Type B pancreatic cell (in vitro differentiated cells): ENCODE data around the gene ANXA5. TPM values are rescaled to one million over a fixed set of nuclear protein-coding genes. Genes with fewer than 3 reads are reported as not detected.
"Not testable (repeated sequence)": the region's sequence is repeated elsewhere in the genome, so short reads cannot be mapped to it uniquely, and the experiment has no call there.

Source experiments
- DNase-seq: peaks from one replicate; pipeline ENCODE4 v3.0.0; 2021; ENCODE audit warnings: mixed read lengths; ENCODE audit not compliant: unreplicated experiment; ENCODE audit errors: extremely low spot score
- H3K27ac Mint-ChIP-seq: 2 replicates; pipeline ENCODE4 v1.8.0; 2021; ENCODE audit warnings: mild to moderate bottlenecking, mixed read lengths
- H3K27me3 Mint-ChIP-seq: 2 replicates; pipeline ENCODE4 v1.8.0; 2021; ENCODE audit warnings: mixed read lengths
- H3K36me3 Mint-ChIP-seq: 2 replicates; pipeline ENCODE4 v1.8.0; 2021; ENCODE audit warnings: mixed read lengths
- H3K4me1 Mint-ChIP-seq: one replicate; pipeline ENCODE4 v1.8.0; 2021; ENCODE audit warnings: mixed read lengths; ENCODE audit not compliant: unreplicated experiment
- H3K4me3 Mint-ChIP-seq: 2 replicates; pipeline ENCODE4 v1.8.0; 2021; ENCODE audit warnings: mild to moderate bottlenecking, mixed read lengths
- H3K9me3 Mint-ChIP-seq: 2 replicates; pipeline ENCODE4 v1.8.0; 2021; ENCODE audit warnings: mixed read lengths
- CTCF ChIP-seq: fragments of 200-600 bp; sonication (generic); conservative IDR thresholded peaks from 2 replicates; pipeline ENCODE4 v1.5.0; 2021; ENCODE audit warnings: antibody characterized with exemption, mild to moderate bottlenecking
- total RNA-seq: library from RNA; stranded (reverse); gene quantifications from 2 replicates; pipeline ENCODE4 v1.2.1, GENCODE V29; 2021; ENCODE audit warnings: low replicate concordance

ANXA5 gene
- total RNA-seq, 1 donor from 2014 or later: 175 TPM

- H3K27ac Mint-ChIP-seq: no peak overlapping the region
- no peaks in the 10 kb centered on the region for H3K9me3 Mint-ChIP-seq
- no peak for TF ChIP-seq CTCF
- peaks cover 46% of the 10 kb centered on the region for H3K36me3 Mint-ChIP-seq
- H3K27me3 Mint-ChIP-seq: no peaks in the 10 kb centered on the region
- no peak for DNase-seq
- H3K4me1 Mint-ChIP-seq: peaks cover 11% of the 10 kb centered on the region
- H3K4me3 Mint-ChIP-seq: no peak overlapping the region
Observed at GRCh38 chr4:121669163-121669550, 27.6 kb downstream of the ANXA5 start.

GRCh38 chr4:121668368-121669162 is 28.2 kb downstream of the ANXA5 start:
- Mint-ChIP-seq H3K4me1 (peaks cover 11% of the 10 kb centered on the region), H3K27me3 (no peaks in the 10 kb centered on the region), H3K36me3 (peaks cover 46% of the 10 kb centered on the region), H3K4me3 (no peak overlapping the region), H3K27ac (no peak overlapping the region), H3K9me3 (no peaks in the 10 kb centered on the region)
- DNase-seq: no peak
- TF ChIP-seq CTCF: no peak

- no peak overlapping the region for H3K27ac Mint-ChIP-seq
- DNase-seq: no peak
- TF ChIP-seq CTCF: no peak
- H3K9me3 Mint-ChIP-seq: no peaks in the 10 kb centered on the region
- H3K36me3 Mint-ChIP-seq: peaks cover 30% of the 10 kb centered on the region
- peaks cover 11% of the 10 kb centered on the region for H3K4me1 Mint-ChIP-seq
- H3K27me3 Mint-ChIP-seq: no peaks in the 10 kb centered on the region
- H3K4me3 Mint-ChIP-seq: no peak overlapping the region
Observed at GRCh38 chr4:121666091-121666679, 30.6 kb downstream of the ANXA5 start.

GRCh38 chr4:121665371-121665770 is 31.4 kb downstream of the ANXA5 start:
- H3K27me3 Mint-ChIP-seq: no peaks in the 10 kb centered on the region
- peaks cover 28% of the 10 kb centered on the region for H3K36me3 Mint-ChIP-seq
- peaks cover 11% of the 10 kb centered on the region for H3K4me1 Mint-ChIP-seq
- no peaks in the 10 kb centered on the region for H3K9me3 Mint-ChIP-seq
- H3K4me3 Mint-ChIP-seq: no peak overlapping the region
- DNase-seq: no peak
- TF ChIP-seq CTCF: no peak
- no peak overlapping the region for H3K27ac Mint-ChIP-seq

GRCh38 chr4:121662225-121662624 is 34.6 kb downstream of the ANXA5 start:
- H3K27ac Mint-ChIP-seq: no peak overlapping the region
- no peaks in the 10 kb centered on the region for H3K4me1 Mint-ChIP-seq
- H3K36me3 Mint-ChIP-seq: peaks cover 7% of the 10 kb centered on the region
- H3K4me3 Mint-ChIP-seq: no peak overlapping the region
- no peak for DNase-seq
- no peak for TF ChIP-seq CTCF
- H3K27me3 Mint-ChIP-seq: no peaks in the 10 kb centered on the region
- no peaks in the 10 kb centered on the region for H3K9me3 Mint-ChIP-seq

- not testable (repeated sequence) for H3K4me3 Mint-ChIP-seq, H3K9me3 Mint-ChIP-seq, H3K4me1 Mint-ChIP-seq, H3K36me3 Mint-ChIP-seq, H3K27me3 Mint-ChIP-seq, H3K27ac Mint-ChIP-seq, DNase-seq
Observed at GRCh38 chr4:121660175-121660933, 36.4 kb downstream of the ANXA5 start.
